Activated CD4-positive, CD25-positive, alpha-beta regulatory T cell treated with anti-CD3 and anti-CD28 coated beads, Interleukin-2, amount 50 U/mL, for 72 hours (primary cell): ENCODE measurements around the gene IL15RA.
A peak's percentile ranks its signal among the peaks of the same experiment; 100 is the strongest.

Experiments
- DNase-seq: peaks from one replicate; pipeline ENCODE4 v3.0.0; 2021

IL15RA gene, protein sequence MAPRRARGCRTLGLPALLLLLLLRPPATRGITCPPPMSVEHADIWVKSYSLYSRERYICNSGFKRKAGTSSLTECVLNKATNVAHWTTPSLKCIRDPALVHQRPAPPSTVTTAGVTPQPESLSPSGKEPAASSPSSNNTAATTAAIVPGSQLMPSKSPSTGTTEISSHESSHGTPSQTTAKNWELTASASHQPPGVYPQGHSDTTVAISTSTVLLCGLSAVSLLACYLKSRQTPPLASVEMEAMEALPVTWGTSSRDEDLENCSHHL

DNA sequence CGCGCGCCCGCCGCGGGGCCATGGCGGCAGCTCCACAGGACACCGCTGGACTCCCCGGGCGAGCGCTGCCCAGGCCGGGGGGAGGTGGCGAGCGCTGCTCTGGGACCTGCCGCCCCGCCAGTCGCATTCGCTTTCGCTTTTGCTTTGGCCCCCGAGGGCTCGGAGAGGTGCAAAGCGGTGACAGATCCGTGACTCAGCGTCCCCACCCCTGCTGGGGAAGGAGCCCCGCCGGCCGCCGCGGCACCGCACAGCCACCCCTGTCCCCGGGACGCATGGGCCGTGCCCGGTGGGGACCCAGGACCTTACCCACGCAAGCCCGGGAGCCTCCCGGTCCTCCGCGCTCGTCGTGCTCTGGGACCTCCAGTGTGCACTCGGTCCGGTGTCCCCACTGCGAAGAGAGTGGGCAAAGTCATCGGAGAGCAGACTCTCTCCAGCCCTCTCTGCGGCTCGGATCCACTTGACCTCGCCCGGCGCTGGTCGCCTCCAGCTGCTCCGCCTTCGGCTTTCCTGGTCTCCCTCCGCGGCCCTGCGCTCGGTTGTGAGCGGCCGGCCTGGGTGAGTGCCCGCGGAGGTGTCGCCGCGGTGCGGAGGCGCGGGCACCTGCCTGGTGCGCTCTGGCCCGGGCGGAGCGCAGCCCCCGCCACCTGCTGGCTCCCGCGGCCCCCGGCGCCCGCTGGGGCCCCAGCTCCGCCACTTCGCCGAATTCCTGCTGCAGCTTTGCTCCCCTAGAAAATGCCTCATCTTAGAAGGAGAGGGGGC, at the start of gene IL15RA:
TSS of gene IL15RA (minus strand) at position 73 of the 759 bp plus-strand sequence. CDS start at position 22, 51 bp downstream.
- DNase-seq: peak; percentile 84

DNA sequence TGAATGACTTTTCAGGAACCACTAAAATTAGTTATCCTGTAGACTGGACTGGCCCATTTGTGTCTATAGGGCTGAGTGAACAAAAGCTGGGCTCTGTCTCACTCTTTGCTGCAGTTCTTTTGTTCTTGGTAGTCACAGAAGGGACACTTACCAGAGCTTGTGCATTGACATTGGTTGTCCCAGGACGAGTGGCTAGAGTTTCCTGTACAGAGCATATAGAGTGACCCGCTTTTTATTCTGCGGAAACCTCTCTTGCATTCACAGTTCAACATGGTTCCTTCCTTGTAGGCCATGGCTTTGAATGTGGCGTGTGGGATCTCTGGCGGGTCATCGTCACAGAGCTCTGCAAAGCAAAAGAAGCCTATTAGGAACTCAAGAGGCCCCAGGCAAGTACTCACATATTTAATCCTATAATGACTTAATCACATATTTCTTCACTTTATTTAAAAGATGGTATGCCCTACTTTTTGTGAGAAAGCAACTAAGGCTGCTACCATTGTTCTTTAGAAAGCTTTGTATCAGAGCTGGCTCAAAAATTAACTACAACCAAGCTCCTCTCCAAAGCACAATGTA, 48.4 kb upstream of the IL15RA start:
- no peak for DNase-seq

DNA sequence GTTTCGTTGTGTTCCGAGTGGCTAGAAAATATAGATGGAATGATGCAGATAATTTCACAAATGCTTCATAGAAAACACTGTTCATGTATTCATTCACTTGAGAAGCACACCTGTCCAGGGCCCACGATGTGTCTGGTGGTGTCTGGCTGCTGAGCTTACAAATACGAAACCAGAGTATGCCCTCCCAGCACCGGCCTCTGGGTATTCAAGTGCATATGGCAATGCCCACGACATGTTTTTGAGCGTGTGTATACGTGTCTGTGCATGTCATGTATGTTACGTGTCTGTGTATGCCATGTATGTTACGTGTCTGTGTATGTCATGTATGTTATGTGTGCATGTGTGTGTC, 47.0 kb upstream of the IL15RA start:
- DNase-seq: no peak

DNA sequence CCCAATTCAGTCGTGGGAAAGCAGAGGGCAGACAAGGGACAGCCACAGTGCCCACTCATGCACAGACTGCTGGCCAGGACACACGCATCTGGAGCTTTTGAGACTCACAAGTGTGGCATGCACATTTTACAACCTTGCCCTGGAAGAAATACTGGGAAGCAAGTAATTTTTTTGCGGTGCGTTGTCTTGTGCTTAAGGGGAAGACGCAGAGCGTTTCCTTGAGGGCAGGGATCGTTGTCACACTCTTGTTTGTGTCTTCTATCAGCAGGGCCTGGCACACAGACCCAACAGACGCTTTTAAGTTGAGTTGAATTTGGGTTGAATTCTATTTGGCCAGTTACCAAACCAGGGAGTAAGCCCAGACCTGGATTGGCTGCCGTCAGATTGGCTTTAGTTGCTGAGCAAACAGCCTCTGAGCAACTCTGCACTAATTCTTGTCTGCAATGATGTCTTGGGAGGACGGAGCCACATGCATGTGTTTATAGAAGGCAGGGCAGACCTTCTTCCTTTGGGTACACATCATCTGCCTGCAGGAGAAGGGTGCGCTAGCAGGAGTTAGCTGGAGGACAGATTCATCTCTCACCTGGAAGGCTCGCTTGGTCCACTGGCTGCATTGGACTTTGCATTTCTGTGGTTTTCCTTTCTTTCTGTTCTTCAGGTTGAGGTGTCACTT, 46.5 kb upstream of the IL15RA start:
- no peak for DNase-seq

DNA sequence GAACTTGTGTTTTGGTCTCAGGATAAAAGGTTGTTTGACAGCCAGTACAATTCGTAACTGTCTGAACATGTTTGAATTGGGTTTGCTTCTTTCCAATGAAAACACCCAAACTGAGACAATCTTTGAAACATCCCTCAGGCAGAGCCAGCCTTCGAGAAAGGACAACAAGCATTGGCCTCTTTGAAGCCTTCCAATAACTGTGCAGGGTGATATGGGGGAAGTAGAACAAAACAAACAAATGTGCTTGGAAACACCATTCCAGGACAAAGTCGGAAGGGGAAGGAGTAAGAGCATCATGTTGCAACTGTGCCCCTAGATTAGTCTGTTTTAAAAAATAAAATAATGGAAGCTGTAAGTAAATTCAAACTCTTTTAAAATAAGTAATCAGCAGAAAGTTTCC, 45.3 kb upstream of the IL15RA start:
- no peak for DNase-seq

DNA sequence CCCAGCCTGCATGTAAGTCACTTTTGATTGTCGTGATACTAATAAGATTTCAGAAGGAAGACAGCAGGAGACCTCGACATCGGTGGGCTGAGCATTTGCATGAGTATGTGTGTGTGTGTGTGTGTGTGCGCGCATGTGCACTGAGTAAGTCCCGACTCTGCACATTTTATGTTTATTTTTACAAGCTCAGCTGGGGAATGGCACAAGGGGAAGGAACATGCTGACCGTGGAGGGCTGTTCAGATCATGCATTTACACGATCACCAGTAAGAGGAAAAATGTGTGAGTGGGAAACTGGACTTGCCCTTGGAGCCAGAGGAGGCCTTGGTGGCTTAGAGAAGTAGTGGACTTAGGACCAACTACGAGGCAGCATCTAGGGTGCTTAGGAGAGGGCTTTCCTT, 43.5 kb upstream of the IL15RA start:
- DNase-seq: no peak

DNA sequence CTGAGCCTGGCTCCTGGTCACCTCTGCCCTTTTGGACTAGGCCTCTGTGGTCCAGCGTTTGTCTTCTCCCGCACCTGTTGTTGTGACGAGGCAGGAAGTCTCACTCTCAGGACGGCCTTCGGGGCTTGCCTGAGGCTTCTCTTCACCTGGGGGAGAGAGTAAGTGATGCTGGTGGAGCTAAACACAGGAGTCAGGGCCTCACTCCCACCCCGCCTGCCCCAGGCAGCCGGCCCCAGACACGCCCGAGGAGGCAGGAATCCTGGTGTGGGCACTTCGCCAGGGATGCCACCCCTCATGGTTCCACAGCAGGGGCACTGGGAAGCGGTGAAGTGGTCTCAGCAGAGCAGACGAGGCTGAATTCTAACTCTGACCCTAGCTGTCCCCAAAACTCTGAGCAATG, 42.5 kb upstream of the IL15RA start:
- no peak for DNase-seq

DNA sequence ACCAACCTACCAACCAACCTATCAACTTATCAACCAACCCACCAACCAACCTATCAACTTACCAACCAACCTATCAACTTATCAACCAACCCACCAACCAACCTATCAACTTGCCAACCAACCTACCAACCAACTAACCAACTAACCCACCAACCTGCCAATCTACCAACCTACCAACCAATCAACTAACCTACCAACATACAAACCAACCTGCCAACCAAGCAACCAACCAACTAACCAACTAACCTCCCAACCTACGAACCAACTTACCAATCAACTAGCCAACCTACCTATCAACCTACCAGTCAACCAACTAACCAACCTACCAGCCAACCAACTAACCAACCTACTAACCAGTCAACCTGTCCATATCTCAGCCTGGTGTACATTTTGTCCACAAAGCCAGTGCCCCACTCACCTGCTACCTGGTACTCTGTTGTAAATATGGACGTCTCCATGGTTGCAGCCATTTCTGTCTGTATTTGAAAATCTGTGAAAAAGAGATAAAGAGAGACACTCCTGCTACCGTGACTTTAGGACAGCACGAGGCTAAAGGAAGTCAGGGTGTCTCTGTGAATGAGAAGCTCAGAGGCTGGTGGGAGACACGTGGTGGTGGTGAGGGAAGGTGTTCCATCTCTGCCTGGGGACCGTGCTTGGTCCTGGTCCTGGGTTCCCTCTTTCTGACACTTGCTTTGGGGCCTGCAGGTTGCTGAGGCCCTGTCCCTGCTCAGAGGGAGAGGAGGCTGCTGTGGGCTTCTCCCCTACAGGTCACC, 41.9 kb upstream of the IL15RA start:
- no peak for DNase-seq

DNA sequence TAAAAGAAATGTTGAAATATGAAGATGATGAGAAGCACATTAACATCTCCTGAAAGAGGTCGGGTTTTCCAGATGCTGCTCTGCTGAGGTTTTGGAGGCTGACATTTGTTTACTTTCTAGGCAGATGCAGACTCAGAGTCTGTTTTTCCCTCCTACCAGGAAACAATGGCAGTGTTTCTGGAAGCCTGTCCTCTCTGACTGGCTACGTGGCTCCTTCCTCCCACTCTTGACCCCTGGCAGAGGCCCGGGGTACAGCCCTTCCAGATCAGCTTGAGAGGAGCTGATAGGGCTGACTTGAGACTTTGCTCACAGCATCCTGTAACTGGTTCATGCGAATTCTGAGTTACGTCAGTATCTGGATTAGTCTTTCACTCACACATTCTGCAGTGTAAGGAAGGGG, 41.1 kb upstream of the IL15RA start:
- no peak for DNase-seq

DNA sequence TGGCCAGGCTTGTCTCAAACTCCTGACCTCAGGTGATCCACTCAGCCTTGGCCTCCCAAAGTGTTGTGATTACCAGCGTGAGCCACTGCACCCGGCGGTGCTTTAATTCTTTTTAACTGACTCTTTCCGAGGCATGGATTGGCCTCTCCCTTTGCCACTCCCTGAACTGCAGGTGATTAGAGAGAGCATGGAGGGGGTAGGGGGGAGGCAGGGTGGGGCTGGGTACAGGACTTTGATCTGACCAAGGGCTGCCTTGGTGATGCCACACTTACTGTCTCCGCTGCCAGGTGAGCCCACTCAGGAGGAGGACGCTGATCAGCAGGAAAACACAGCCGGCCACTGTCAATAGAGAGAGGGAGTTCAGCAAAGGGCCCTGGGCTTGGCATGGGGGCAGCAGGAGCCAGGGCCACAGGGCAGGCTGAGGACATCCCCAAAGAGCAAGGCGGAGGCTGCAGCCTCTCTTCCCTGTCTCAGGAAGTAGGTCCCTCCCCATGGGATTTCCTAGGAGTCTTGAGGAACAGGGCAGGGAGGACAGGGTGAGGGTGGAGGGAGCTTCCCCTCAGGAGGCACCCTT, 40.5 kb upstream of the IL15RA start:
- DNase-seq: no peak

DNA sequence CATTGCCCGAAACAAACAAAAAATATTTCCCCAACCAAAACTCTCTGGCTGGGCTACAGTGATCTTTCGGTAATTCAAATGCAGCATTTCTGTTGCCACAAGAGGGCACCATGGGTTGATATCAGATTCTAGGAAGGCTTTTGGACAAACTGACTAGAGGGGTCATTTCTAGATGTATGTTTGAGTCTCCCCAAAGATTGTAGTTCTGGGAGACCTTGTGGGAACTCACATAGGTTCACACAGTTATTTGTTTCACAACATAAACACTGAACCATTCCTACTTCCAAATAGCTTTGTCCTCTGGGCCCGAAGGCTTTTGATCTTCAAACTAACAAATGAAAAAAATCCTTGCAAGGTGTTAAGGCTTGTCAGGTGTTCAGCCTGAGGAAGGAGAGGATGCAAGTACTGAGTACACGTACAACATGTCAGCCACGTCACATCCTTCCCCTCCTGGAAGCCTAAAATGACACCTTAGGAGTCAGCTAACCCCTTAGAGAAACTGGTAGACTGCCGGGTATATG, 37.0 kb upstream of the IL15RA start:
- DNase-seq: no peak

DNA sequence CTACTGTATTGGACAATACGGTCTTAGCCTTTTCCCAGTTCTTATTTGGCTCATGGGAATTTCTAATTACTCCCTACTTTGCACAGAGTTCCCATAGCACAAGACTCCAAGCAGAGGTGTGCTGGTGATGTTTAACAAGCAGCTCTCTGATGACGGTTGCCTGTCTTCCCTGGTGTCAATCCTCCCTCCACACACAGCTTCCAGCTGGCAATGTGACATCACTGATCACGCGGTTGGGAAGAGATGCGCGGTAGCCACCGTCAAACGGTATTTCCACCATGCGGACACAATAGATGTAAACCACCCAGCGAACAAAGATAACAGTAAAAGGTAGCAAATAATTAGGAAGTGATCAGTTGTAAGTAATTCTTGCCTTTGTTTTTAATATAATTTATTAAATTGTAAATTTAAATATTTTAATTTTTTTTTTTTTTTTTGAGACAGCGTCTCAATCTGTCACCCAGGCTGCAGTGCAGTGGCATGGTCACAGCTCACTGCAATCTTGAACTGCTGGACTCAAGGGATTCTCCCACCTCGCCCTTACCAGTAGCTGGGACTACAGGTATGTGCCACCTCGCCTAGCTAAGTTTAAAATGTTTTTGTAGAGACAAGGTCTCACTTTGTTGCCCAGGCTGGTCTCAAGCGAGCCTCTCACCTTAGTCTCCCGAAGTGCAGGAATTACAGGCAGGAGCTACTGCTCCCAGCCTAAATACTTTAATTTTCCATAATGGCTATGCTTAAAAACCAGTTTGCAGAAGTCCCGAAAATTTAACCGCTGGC, 36.3 kb upstream of the IL15RA start:
- no peak for DNase-seq

DNA sequence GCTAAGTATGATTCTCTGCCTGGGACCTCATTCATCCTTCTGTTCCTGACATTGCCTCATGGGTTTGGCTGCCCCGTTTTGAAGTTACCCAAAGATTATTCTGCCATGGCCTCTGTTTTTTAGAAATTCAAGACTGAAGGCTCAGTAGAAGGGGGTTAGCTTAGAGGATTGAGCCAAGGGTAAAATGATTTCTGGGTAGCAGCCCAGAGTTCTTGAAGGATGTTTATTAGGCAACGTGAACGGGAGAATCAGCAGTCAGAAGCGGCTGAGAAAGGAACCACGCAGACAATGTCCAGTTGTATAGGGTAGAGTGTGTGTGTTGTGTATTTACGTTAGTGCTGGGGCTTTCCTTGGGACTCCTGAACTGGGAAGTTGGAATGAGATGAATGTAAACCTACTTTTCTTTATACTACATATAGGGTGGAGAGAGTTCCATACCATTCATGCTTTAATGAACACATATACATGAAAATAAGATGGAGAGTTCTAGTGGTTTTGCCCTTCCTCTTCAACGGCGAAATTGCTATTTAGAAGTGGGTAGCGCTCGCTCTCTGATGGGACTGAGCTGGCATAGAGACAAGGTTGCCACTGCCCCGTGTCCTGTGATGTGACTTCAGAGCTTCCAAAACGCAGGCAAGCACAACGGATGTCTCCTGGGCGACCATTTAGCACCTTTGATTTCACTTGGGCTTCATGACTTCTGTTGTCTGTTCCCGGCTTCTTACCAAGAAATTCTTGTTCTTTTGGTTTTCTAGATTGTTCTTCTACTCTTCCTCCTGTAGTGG, 35.0 kb upstream of the IL15RA start:
- DNase-seq: no peak

DNA sequence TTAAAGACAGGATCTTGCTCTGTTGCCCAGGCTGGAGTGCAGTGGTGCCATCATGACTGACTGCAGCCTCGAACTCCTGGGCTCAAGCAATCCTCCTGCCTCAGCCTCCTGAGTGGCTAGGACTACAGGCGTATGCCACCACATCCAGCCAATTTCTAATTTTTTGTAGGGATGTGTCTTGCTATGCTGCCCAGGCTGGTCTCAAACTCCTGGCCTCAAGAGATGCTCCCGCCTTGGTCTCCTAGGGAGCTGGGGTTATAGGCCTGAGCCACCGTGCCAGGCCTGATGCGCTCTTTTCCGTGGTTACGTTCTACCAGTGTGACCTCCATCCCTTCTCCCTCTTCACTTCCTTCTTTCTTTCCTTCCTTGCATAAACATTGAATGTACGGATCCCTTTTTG, 34.2 kb upstream of the IL15RA start:
- DNase-seq: no peak

DNA sequence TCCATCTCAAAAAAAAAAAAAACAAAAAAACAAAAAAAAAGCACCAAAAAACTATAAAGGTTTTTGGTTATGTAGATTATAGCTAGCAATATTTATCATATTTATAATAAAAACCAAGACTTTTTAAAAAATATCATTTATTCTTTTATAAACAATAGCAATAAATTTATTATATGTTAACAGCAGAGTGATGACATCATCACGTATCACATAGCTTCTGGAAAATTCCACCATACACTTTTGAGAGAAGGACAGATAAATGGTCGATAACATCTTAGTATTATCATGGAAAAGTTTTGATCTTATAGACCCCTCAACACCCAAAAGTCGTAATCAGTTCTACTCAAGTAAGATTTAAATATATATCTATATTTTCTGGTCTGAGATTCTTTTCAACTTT, 33.2 kb upstream of the IL15RA start:
- DNase-seq: no peak

DNA sequence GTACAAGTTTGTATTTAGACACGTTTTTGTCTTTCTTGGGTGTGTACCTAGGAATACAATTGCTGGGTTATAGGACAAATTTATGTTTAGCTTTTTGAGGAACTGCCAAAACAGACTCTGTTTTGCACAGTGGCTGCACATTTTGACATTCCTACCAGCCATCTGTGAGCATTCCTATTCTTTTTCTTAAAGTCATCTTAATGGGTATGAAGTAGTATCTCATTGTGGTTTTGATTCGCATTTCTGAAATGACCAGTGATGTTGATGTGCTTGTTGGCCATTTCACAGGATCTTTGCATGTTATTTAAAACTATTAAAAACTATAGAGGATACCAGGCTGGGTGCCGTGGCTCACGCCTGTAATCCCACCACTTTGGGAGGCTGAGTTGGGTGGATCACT, 32.6 kb upstream of the IL15RA start:
- DNase-seq: no peak

DNA sequence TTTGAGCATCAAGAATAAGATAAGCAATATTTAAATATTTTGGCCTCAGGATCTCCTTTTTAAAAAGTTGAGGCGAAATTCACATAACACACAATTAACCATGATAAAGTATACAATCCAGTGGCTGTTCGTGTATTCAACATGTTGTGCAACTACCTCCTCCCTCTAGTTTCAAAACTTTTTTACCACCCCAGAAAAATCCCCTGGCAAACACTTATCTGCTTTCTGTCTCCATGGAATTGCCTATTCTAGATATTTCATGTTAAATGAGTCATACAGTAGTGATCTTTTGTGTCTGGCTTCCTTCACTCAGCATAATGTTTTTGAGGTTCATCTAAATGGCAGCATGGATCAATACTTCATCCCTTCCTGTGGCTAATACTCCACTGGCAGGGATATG, 31.8 kb upstream of the IL15RA start:
- DNase-seq: no peak

DNA sequence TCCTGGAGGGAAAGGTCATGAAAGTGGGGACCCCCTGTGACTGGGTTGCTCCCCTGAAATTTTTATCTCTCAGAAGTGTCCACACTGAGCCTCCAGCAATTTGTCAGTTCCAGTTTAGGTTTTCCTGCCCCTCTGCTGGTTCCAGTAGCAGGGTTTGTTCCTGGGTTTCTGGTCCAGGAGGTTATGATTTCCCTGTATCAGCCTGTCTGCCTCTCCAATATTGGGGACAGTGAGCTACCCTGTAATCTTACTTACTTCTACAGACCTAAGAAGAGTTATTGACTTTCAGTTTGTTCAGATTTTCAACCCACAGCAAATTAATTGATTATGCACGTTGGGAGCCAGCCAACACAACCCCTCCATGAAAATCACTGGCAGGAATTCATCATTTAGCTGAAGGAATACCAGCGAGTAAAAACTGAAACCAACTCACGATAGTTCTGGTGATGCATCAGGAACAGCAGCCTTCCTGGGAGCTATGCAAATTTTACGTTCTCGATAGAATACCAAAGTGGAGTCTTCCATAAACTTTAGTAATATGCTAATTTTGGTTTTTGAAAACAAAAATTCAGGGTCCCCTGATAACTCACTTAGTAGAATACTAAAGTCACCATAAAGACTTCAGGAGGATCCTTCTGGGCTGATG, 31.3 kb upstream of the IL15RA start:
- no peak for DNase-seq

DNA sequence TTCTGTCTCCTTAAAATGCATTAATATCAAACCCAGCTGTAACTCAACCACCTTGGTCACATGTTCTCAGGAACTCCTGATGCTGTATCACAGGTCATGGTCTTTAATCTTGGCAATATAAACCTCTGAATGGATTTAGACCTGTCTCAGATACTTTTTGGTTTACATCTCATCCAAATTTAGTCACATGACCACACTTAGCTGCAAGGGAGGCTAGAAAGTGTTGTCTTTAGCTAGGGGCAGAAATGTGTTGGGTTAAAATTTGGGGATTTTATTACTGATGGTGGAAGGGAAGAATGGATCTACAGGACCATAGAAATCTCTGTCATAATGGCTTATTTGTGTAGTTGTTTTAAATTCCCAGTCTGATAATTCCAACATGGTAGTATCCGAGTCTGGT, 29.6 kb upstream of the IL15RA start:
- no peak for DNase-seq

DNA sequence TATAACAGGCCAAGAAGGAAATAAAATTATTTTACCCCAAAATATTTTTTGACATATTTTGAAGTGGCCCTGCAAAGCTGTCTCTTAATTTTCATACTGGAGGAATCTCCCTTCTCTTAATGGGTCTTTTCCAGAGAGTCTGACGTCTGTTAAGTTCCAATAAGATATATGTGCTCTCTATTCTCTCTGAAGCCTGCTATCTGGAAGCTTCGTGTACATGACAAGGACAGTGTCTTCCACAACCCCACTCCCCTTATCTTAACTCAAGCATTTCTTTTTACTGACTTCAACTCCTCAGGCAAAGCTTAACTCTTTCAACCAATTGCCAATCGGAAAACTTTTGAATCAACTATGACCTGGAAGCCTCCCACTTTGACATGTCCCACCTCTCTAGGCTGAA, 29.2 kb upstream of the IL15RA start:
- no peak for DNase-seq
